Liver (tissue), 9 donors: ENCODE results near the gene RASGRP3. TPM values are rescaled to one million over a fixed set of nuclear protein-coding genes. Genes with fewer than 3 reads are reported as not detected.

Source experiments
- DNase-seq: peaks from one replicate; pipeline ENCODE4 v3.0.0-alpha.2; 2017; ENCODE audit warnings: low spot score
- H3K27ac ChIP-seq, 2 donors: one replicate each; pipeline ENCODE4 v1.7.0; 2013; ENCODE audit warnings: inconsistent platforms in 2 of 2, low read length in 2 of 2, control low read depth in 1 of 2, low read depth in 1 of 2, mild to moderate bottlenecking in 1 of 2
- H3K27me3 ChIP-seq, 4 donors: one replicate each; pipeline versions ENCODE4 v1.6.1 to v1.7.0; 2013; ENCODE audit warnings: low read length in 3 of 4, inconsistent platforms in 1 of 4, mild to moderate bottlenecking in 1 of 4, moderate library complexity in 1 of 4; ENCODE audit not compliant: control insufficient read depth in 4 of 4, insufficient read depth in 4 of 4
- H3K36me3 ChIP-seq, 4 donors: one replicate each; pipeline versions ENCODE4 v1.6.1 to v1.7.0; 2013; ENCODE audit warnings: low read length in 3 of 4, mild to moderate bottlenecking in 3 of 4, low read depth in 1 of 4, moderate library complexity in 1 of 4; ENCODE audit not compliant: control insufficient read depth in 4 of 4, insufficient read depth in 3 of 4
- H3K4me1 ChIP-seq, 4 donors: one replicate each; pipeline versions ENCODE4 v1.6.1 to v1.7.0; 2013; ENCODE audit warnings: low read length in 3 of 4, mild to moderate bottlenecking in 3 of 4, moderate library complexity in 1 of 4; ENCODE audit not compliant: control insufficient read depth in 4 of 4, insufficient read depth in 4 of 4
- H3K4me3 ChIP-seq, 3 donors: one replicate each; pipeline versions ENCODE4 v1.6.1 to v1.7.0; 2013; ENCODE audit warnings: low read length in 3 of 3, control low read depth in 1 of 3, low read depth in 1 of 3, mild to moderate bottlenecking in 1 of 3
- H3K9ac ChIP-seq, 2 donors: one replicate each; pipeline ENCODE4 v1.7.0; 2013; ENCODE audit warnings: low read length in 2 of 2, mild to moderate bottlenecking in 2 of 2, moderate library complexity in 2 of 2, control low read depth in 1 of 2, low read depth in 1 of 2
- H3K9me3 ChIP-seq, 4 donors: one replicate each; pipeline versions ENCODE4 v1.6.1 to v1.7.0; 2013; ENCODE audit warnings: low read length in 3 of 4; ENCODE audit not compliant: control insufficient read depth in 4 of 4
- EGR1 ChIP-seq, 2 donors: IDR thresholded peaks; 2 replicates each; pipeline ENCODE4 v1.6.1; 2016 to 2018; ENCODE audit warnings: antibody characterized with exemption in 2 of 2, low read depth in 2 of 2
- FOXA1 ChIP-seq: IDR thresholded peaks from 2 replicates; pipeline ENCODE4 v1.6.1; 2016; ENCODE audit warnings: antibody characterized with exemption
- FOXA2 ChIP-seq: IDR thresholded peaks from 2 replicates; pipeline ENCODE4 v1.6.1; 2016; ENCODE audit warnings: antibody characterized with exemption
- GABPA ChIP-seq, 2 donors: IDR thresholded peaks in 1 of 2; conservative IDR thresholded peaks in 1 of 2; 2 replicates each; pipeline ENCODE4 v1.6.1; 2016; ENCODE audit warnings: antibody characterized with exemption in 2 of 2, mild to moderate bottlenecking in 1 of 2, moderate library complexity in 1 of 2
- HNF4A ChIP-seq, 2 donors: conservative IDR thresholded peaks; 2 replicates each; pipeline ENCODE4 v1.6.1; 2016; ENCODE audit warnings: antibody characterized with exemption in 2 of 2, mild to moderate bottlenecking in 2 of 2
- HNF4G ChIP-seq: IDR thresholded peaks from 2 replicates; pipeline ENCODE4 v1.6.1; 2016; ENCODE audit warnings: antibody characterized with exemption
- JUND ChIP-seq, 2 donors: IDR thresholded peaks; 2 replicates each; pipeline ENCODE4 v1.6.1; 2016; ENCODE audit warnings: antibody characterized with exemption in 2 of 2
- NR2F2 ChIP-seq: IDR thresholded peaks from 2 replicates; pipeline ENCODE4 v1.6.1; 2016; ENCODE audit warnings: antibody characterized with exemption
- RAD21 ChIP-seq, 2 donors: IDR thresholded peaks; 2 replicates each; pipeline ENCODE4 v1.6.1; 2016; ENCODE audit warnings: antibody characterized with exemption in 2 of 2, mild to moderate bottlenecking in 2 of 2
- RXRA ChIP-seq, 2 donors: IDR thresholded peaks; 2 replicates each; pipeline ENCODE4 v1.6.1; 2017 to 2018; ENCODE audit warnings: antibody characterized with exemption in 2 of 2, mild to moderate bottlenecking in 1 of 2
- SP1 ChIP-seq: IDR thresholded peaks from 2 replicates; pipeline ENCODE4 v1.6.1; 2018; ENCODE audit warnings: antibody characterized with exemption, mild to moderate bottlenecking
- TAF1 ChIP-seq: conservative IDR thresholded peaks from 2 replicates; pipeline ENCODE4 v1.6.1; 2016; ENCODE audit warnings: antibody characterized with exemption, mild to moderate bottlenecking
- YY1 ChIP-seq: IDR thresholded peaks from 2 replicates; pipeline ENCODE4 v1.6.1; 2016; ENCODE audit warnings: antibody characterized with exemption, mild to moderate bottlenecking
- WGBS: extraction: QIAGEN DNeasy Blood & Tissue Kit; methylation state at CpG from one replicate; pipeline ENCODE4 v1.1.7; 2013; 5-methylcytosine and 5-hydroxymethylcytosine counted together
- polyA plus RNA-seq, 2 donors: library from polyadenylated mRNA; stranded (reverse) in 1 of 2; unstranded in 1 of 2; fragments of 200-250 nt in 1 of 2; fragments of >200 nt in 1 of 2; fragmentation: Nextera tagmentation in 1 of 2; extraction: Ambion mirVana in 1 of 2; gene quantifications; one replicate each; pipeline versions ENCODE4 v1.2.1 to v1.2.3, GENCODE V29; 2013 to 2015
- total RNA-seq, 2 donors: library from RNA; depleted of rRNA; stranded (reverse); fragments of >200 nt; gene quantifications; one replicate each; pipeline ENCODE4 v1.2.3, GENCODE V29; 2014
- TF ChIP-seq, protein P1 (sequence below): IDR thresholded peaks from 2 replicates; pipeline ENCODE4 v1.6.1; 2016; ENCODE audit warnings: antibody characterized with exemption
- TF ChIP-seq, protein P2 (sequence below): fragments of 150-350 bp; IDR thresholded peaks from 2 replicates; pipeline ENCODE4 v1.5.1; 2017; ENCODE audit warnings: improper control_type of control experiment, low read depth, low read length; ENCODE audit not compliant: missing input control
- TF ChIP-seq, protein P3 (sequence below): IDR thresholded peaks from 2 replicates; pipeline ENCODE4 v1.6.1; 2016; ENCODE audit warnings: antibody characterized with exemption
- TF ChIP-seq, protein P4 (sequence below): IDR thresholded peaks from 2 replicates; pipeline ENCODE4 v1.6.1; 2016; ENCODE audit warnings: antibody characterized with exemption, mild to moderate bottlenecking
- TF ChIP-seq, protein P5 (sequence below): IDR thresholded peaks from 2 replicates; pipeline ENCODE4 v1.6.1; 2016; ENCODE audit warnings: antibody characterized with exemption
- donor health status: healthy.
- donor health status: healthy.
- donor health status: healthy.
- donor health status: healthy.
- donor health status: healthy.

The RASGRP3 gene
- total and polyA plus RNA-seq, 4 donors, result 1.8 to 9.9 (median 7.0) TPM

DNA sequence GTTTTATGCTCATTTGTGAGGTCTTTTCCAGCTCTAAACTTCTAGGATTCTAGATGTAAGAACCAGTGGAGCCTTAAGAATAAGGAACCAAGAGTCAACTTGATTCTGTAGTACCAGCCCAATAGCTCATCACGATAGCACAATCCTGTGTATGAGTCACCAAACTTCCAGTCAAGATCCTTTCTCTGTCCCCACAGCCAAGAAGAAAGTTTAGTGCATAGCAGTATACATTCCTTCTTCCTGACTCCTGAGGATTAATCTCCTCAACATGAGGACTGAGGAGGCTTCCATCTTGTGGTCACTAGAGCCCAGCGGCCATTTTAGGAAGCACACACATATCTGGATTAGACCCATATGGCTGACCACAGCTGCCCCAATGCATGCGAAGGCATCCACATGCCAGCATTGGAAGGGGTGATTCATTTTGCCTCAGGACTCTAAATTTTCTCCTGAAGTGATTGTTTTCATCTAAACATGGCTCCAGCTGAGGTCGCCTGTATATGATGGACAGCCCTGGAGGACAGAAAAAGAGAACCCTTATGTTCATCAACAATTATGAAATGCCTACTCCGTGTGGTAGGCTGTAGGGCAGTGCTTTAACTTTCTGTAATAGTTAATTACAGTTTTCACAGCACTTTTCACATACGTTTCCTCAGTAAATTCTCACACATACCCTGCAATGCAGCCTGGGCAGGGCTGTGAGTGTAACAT is 53.5 kb downstream of the RASGRP3 start:
- H3K9ac ChIP-seq, result no peak overlapping the region
- no peaks in the 10 kb centered on the region for H3K27me3 ChIP-seq
- H3K36me3 ChIP-seq, result no peaks in the 10 kb centered on the region
- H3K4me1 ChIP-seq, result no peaks in the 10 kb centered on the region
- no peak for TF ChIP-seq NR2F2
- no peak for TF ChIP-seq RXRA (IDR thresholded peaks at IDR 0.05)
- no peak for TF ChIP-seq GABPA (IDR thresholded peaks at IDR 0.05 in 1 of 2, conservative IDR thresholded peaks at IDR 0.05 in 1 of 2)
- TF ChIP-seq, protein P1, sequence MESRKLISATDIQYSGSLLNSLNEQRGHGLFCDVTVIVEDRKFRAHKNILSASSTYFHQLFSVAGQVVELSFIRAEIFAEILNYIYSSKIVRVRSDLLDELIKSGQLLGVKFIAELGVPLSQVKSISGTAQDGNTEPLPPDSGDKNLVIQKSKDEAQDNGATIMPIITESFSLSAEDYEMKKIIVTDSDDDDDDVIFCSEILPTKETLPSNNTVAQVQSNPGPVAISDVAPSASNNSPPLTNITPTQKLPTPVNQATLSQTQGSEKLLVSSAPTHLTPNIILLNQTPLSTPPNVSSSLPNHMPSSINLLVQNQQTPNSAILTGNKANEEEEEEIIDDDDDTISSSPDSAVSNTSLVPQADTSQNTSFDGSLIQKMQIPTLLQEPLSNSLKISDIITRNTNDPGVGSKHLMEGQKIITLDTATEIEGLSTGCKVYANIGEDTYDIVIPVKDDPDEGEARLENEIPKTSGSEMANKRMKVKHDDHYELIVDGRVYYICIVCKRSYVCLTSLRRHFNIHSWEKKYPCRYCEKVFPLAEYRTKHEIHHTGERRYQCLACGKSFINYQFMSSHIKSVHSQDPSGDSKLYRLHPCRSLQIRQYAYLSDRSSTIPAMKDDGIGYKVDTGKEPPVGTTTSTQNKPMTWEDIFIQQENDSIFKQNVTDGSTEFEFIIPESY, result no peak
- 90% methylated on average over 6 of the region's 6 CpGs for WGBS
- DNase-seq, result no peak
- H3K4me3 ChIP-seq, result no peak overlapping the region
- no peak overlapping the region for H3K27ac ChIP-seq
- H3K9me3 ChIP-seq, result no peaks in the 10 kb centered on the region

DNA sequence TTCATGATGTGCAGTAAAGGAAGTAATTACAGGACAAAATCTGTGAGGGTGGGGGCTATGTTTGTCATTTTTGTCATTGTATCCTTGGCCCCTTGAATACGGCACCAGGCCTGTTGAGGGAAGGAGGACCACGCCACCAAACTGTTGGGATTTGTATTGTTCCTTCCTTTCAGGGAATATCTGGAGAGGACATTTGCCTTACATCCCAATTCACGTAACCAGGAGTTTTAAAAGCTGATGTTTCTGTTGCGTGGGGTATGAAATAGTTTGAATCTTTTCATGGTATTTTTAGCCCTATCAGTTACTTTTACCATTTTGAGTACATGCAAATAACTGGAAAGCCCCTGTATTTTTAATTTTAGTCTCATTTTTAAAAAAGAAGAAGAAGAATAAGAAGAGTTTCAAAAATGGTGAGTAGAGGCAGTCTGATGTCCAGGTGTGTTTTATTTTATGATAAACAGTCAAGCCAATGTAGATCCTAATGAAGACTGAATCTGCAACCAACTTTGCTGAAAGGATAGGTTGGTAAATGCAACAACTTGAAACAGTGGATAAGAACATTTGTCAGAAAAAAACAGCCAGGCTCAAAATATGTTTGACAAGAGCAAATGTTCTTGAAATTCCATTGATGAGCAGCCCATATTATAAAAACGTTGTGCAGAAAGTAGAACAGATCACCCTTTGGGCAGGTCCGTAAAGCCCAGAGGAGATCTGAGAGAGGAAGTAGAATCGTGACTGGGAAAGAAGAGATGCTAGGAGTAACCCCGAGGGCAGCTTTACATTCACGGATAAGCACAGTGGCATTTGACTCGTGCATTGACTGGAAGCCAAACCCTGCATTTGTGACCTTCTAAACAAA is 54.5 kb downstream of the RASGRP3 start:
- no peak overlapping the region for H3K9ac ChIP-seq
- H3K9me3 ChIP-seq, result no peaks in the 10 kb centered on the region
- no peaks in the 10 kb centered on the region for H3K27me3 ChIP-seq
- no peaks in the 10 kb centered on the region for H3K4me1 ChIP-seq
- no peaks in the 10 kb centered on the region for H3K36me3 ChIP-seq
- TF ChIP-seq, protein P2, sequence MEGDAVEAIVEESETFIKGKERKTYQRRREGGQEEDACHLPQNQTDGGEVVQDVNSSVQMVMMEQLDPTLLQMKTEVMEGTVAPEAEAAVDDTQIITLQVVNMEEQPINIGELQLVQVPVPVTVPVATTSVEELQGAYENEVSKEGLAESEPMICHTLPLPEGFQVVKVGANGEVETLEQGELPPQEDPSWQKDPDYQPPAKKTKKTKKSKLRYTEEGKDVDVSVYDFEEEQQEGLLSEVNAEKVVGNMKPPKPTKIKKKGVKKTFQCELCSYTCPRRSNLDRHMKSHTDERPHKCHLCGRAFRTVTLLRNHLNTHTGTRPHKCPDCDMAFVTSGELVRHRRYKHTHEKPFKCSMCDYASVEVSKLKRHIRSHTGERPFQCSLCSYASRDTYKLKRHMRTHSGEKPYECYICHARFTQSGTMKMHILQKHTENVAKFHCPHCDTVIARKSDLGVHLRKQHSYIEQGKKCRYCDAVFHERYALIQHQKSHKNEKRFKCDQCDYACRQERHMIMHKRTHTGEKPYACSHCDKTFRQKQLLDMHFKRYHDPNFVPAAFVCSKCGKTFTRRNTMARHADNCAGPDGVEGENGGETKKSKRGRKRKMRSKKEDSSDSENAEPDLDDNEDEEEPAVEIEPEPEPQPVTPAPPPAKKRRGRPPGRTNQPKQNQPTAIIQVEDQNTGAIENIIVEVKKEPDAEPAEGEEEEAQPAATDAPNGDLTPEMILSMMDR, result no peak
- TF ChIP-seq EGR1 (IDR thresholded peaks at IDR 0.05; ENCODE audit: low read depth in 2 of 2) (no peak), FOXA1 (no peak), HNF4G (no peak), JUND (IDR thresholded peaks at IDR 0.05) (no peak), HNF4A (conservative IDR thresholded peaks at IDR 0.05) (no peak), SP1 (no peak), YY1 (no peak), TAF1 (no peak), FOXA2 (no peak), NR2F2 (no peak), GABPA (IDR thresholded peaks at IDR 0.05 in 1 of 2, conservative IDR thresholded peaks at IDR 0.05 in 1 of 2) (no peak), RAD21 (IDR thresholded peaks at IDR 0.05) (no peak), RXRA (IDR thresholded peaks at IDR 0.05) (no peak)
- TF ChIP-seq, protein P3, sequence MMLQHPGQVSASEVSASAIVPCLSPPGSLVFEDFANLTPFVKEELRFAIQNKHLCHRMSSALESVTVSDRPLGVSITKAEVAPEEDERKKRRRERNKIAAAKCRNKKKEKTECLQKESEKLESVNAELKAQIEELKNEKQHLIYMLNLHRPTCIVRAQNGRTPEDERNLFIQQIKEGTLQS, result no peak
- TF ChIP-seq, protein P1, result no peak
- TF ChIP-seq, protein P4, sequence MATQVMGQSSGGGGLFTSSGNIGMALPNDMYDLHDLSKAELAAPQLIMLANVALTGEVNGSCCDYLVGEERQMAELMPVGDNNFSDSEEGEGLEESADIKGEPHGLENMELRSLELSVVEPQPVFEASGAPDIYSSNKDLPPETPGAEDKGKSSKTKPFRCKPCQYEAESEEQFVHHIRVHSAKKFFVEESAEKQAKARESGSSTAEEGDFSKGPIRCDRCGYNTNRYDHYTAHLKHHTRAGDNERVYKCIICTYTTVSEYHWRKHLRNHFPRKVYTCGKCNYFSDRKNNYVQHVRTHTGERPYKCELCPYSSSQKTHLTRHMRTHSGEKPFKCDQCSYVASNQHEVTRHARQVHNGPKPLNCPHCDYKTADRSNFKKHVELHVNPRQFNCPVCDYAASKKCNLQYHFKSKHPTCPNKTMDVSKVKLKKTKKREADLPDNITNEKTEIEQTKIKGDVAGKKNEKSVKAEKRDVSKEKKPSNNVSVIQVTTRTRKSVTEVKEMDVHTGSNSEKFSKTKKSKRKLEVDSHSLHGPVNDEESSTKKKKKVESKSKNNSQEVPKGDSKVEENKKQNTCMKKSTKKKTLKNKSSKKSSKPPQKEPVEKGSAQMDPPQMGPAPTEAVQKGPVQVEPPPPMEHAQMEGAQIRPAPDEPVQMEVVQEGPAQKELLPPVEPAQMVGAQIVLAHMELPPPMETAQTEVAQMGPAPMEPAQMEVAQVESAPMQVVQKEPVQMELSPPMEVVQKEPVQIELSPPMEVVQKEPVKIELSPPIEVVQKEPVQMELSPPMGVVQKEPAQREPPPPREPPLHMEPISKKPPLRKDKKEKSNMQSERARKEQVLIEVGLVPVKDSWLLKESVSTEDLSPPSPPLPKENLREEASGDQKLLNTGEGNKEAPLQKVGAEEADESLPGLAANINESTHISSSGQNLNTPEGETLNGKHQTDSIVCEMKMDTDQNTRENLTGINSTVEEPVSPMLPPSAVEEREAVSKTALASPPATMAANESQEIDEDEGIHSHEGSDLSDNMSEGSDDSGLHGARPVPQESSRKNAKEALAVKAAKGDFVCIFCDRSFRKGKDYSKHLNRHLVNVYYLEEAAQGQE, result no peak
- TF ChIP-seq, protein P5, sequence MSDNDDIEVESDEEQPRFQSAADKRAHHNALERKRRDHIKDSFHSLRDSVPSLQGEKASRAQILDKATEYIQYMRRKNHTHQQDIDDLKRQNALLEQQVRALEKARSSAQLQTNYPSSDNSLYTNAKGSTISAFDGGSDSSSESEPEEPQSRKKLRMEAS, result no peak
- 86% methylated on average over 10 of the region's 10 CpGs for WGBS
- no peak overlapping the region for H3K27ac ChIP-seq
- no peak overlapping the region for H3K4me3 ChIP-seq
- DNase-seq, result no peak
